NCI-H1436 treated with DMSO at 0.1 percent for 48 hours (cell line): Measurements from ENCODE around the gene DNAJC11.
"Not testable (repeated sequence)": the region's sequence is repeated elsewhere in the genome, so short reads cannot be mapped to it uniquely, and the experiment has no call there.

Experiments used
- DNase-seq: peaks from one replicate; lab custom pipeline; 2025; lab: John Stamatoyannopoulos, UW

Gene DNAJC11

DNA sequence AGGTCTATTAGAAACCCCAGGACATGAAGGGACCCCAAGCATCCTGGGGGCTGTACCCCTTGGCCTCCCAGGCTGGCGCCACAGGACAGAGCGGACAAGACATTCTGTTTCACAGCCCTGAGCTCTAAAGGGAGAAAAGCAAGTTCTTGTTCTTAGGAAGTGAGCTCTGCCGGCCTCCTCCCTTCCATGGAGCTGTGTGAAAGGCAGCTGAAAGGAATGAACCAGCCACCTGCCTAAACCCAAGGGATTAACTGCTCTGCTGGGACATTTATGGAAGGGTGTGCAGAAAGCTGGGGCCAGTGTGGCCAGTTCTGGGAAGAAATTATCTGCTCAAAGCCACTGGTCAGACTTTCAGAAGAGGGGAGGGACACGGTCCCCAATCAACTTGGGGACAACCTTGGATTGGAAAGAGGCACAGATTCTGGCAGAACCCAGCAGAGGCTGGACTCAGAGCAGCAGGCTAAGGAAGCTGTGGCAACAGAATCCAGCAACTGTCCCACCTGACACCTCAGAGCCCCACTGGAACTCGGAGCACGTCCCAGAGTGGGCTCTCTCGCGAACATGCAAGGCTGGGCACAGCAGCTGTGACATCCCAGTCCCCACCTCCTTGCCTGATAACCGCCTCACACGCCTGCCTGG, 101.1 kb downstream of the DNAJC11 start:
- DNase-seq = no peak

DNA sequence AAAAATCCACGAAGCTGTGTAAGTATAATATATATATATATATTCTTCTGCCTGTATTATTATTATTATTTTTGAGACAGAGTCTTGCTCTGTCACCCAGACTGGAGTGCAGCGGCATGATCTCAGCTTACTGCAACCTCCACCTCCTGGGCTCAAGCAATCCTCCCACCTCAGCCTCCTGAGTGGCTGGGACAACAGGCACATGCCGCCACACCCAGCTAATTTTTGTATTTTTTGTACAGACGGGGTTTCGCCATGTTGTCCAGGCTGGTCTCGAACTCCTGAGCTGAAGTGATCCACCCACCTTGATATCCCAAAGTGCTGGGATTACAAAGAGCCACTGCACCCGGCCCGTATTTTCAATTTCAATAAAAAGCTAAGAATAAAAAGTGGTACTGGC, 101.6 kb downstream of the DNAJC11 start:
- DNase-seq = not testable (repeated sequence)

DNA sequence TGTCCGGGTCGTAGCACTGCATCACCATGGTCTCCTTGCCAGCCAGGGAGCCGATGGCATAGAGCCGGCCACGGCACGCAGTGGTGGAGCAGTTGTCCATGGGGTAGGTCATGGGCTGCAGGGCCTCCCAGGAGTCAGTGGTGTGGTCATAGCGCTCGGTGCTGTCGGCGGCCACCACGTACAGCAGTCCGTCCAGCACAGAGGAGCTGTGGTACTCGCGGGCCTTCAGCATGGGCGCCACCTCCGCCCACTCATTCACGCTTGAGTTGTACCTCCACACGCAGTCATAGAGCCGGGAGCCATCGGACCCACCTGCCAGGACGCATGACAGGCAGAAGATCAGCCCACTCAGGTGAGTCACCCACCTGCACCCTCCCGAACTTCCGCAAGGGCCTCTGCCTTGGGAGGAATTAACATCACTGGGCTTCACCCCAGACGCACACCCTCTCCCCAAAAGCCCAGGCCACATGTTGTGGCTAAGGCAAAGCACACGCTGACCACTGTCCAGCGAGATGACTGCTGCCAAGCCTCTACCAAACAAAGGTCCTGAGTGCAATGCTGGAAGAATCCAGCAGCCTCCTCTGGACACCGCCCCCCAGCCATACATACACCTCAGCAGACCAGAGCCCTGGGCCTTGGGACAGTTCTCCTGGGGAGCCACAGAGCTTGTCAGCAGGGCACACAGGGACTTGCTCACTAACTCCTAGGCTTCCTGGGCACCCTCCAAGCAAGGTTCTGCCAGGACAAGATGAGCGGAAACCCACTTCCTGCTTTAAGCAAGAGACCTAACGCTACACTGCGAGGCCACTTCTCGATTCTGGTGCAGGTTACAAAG, 102.3 kb downstream of the DNAJC11 start:
- DNase-seq = no peak

DNA sequence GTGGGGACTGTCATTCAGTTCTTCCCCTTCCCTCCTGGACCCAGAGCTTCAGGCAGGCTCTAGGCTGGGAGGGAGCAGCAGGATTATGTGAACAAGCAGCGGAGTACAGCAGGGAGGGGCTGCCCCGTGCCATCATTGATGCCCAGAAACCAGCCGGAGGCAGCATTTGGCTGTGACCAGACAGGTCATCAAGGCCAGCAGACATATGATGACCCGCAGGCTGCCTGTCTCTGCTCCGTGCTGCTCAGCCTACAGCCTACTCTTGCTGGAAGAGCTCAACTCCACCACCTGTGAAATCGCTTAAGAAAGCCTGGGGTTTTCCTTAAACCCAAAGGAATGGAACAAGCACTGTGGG, 103.9 kb downstream of the DNAJC11 start:
- no peak for DNase-seq

DNA sequence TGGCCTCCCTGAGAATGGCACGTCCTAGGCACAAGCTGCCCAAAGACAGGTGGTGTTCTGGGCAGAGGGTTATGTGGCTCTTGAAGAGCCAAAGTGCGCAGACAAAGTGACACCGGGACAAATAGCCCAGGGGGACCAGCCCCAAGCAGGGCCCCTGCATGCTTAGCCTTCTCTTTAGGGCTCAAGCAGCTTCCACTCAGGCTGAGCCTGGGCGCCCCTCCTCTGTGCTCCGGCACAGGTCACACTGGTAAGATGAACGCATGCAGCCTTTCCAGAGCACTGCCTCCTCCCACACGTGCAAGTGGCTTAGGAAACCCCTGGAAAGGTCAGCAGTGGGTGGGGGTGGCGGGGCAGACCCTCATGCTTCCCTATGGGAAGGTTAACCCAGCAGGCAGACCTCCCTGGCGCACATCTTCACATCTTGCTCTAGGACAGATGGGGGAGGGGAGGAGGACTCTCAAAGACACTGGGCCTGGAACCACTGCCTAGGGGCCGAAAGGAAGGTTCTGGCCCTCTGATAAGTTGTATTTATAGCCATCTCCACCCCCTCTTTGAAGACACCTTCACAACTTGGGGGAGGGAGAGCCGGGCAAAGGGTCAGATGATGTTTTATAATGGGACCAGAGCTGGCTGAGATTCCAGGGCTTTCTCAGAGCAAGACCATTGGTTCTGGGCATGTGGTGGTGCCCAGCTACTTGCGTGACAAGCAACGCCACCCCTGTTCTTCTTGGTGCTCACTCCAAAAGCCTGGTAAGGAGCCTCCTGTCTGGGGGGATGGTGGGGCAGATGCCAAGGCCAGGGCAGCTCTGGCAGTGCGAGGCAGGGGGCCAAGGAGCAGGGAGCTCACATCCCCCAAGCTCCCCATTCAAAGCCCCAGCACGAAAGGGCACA, 104.5 kb downstream of the DNAJC11 start:
- no peak for DNase-seq

DNA sequence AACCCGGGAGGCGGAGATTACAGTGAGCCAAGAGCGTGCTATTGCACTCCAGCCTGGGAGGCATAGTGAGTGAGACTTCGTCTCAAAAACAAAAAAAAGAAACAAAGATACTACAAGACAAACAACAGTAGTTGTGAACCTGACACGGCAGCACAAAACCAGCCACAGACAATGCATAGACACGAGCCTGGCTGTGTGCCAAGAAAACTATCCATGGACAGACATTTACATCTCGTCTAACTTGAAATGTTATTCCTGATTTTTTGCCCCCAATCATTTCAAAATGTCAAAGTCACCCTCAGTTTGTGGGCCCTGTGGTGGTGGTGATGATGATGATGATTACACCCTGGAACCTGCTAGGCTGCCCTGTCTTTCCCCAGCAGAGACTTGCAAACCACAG, 105.3 kb downstream of the DNAJC11 start:
- no peak for DNase-seq

DNA sequence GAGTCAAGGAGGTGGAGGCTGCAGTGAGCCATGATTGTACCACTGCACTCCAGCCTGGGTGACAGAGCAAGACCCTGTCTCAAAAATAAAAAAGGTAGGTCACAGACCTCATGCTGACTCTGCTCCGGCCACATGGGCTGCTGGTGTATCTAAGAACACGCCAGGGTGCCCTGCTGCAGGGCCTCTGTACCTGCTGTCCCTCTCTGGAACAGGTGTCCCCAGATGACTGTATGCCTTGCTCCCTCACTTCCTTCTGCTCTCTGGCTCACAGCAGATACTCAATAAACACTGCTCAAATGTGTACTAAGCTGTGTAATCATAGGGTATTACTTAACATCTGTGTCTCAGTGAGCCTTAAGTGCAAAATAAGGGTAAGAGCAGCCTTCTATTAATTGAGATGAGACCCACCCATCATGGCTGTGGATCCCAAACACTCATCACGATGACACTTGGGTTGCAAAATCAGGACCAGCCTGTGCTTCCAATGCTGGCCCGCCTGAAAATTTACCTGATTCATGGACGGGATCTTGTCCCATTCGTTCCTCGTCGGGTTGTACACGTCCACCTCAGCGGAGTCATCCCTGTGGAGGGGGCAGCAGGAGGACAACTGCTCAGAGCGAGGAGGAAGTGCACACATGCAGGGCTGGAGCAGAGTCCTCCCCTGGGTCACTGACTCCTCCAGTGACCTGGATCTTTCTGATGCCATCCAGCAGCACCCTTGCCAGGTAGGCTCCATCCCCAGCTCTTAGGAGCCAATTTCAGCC, 106.5 kb downstream of the DNAJC11 start:
- DNase-seq = no peak

DNA sequence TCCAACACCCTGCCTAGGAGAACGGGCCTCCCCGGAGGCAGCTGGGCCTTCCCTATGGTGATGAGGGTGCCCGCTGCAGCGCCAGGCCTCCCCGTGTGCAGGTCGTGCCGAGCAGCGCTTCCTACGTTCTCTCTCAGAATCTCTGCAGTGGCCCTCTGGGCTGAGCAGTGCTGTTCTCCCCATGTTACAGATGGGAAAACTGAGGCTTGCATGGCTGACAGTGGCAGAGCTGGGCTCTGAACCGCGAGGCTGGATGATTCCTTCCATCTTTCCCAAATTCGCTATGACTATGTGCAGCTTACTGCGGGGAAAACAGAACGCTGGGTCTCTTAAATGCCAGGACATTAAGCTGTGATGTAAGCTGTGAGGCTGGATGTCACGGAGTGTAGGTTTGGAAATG, 107.8 kb downstream of the DNAJC11 start:
- no peak for DNase-seq

DNA sequence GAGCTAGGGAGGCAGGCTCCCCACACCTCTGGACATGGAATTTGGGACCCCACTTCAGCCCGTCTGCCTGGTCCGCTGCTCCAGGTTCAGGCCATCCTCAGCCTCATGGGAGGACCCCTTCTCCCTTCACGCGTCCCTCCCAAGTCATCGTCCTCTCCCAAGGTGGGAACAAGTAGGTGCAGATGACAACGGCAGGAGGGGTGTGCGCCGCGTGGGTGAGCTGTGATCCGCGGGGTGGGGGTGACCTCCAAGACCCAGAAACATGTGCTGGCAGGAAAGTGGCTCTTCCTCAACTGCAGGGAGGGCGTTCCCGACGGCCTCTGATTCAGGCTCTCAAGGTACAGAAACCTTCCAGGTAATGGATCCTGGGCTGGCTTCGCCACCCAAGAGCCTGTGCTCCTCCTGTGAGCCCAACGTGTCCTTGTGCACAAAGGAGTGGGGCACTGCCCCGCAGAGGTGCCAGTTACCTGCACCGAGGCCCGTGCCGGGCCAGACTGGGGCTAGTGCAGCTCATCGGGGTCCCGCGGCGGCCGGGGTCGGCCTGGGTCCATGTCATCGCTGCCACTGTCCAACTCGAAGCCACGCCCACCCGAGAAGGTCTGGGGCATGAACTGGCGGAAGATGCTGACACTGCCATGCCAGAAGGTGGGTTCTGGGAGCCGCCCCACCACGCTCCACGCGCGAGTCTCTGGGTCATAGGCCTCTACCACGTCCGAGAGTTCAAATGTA, 108.6 kb downstream of the DNAJC11 start:
- DNase-seq = no peak

DNA sequence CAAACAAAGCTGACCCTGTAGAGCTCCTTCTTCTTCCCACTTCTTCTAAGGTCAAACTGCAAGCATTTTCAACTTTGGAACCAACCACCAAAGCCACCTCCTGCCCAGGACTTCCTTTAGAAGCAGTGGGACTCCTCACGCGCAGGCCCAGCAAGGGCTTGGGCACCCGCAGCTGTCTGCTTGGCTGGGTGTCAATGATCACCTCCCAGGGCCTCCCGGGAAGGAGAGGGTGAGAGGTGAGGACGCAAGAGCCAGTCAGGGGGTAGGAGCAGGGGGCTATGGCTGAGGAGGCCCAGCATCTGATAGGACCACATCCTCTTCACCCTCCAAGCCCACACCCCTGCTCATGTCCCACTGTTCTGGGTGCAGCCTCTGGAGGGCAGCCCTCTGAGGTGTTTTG, 109.2 kb downstream of the DNAJC11 start:
- DNase-seq = no peak

DNA sequence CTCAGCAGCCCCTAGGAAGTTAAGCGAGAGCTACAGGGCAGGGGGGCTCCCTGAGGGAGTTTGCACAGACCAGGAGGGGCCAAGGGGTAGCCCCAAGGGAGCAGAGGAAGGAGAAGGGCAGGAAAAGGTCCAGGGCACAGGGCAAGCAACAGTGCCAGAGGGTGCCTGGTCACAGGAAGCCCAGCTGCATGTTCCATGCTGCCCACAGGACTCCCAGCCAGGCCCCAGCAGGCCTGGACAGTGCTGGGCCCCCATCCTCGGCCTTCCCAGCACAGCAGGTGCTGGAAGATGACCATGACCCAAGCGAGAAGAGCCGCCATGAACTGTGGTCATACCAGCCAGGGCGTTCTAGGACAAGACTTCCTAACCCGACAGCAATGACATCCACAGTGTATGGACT, 110.0 kb downstream of the DNAJC11 start:
- DNase-seq = no peak

DNA sequence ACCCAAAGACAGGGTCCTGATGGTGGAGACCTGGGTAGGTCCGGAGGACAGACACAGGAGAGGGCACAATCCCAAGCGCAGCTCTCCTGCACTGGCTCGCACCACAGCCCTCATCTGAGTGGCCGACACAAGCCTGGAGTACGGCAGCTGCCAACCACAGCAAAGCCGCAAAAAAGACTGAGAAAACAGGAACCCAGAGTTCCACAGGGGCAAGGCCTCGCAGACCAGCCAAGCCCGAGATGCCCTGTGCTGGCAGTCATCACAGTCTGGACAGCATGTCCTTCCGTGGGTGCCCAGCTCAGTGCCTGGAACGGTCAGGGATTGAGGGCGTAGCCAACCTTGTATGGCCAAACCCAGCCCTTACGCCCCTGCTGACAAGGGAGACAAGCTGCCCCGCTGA, 110.4 kb downstream of the DNAJC11 start:
- no peak for DNase-seq

DNA sequence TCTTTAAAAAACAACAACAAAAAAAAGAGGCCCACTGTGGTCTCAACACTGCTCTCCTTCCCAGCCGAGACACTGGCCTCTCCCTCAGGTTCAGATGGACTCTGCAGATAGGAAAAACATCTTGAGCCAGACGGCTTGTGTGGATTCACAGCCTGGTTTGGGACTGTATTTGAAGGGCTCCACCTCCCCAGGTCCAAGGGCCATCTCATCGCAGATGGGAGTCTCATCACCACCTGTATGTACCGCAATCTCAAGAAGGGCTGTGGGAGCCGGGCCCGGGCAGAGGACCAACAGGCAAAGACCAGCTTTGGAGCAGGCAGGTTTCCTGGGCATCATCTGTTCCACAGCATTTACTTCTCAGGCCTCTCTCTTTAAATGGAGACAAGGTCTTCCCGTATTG, 111.6 kb downstream of the DNAJC11 start:
- no peak for DNase-seq

DNA sequence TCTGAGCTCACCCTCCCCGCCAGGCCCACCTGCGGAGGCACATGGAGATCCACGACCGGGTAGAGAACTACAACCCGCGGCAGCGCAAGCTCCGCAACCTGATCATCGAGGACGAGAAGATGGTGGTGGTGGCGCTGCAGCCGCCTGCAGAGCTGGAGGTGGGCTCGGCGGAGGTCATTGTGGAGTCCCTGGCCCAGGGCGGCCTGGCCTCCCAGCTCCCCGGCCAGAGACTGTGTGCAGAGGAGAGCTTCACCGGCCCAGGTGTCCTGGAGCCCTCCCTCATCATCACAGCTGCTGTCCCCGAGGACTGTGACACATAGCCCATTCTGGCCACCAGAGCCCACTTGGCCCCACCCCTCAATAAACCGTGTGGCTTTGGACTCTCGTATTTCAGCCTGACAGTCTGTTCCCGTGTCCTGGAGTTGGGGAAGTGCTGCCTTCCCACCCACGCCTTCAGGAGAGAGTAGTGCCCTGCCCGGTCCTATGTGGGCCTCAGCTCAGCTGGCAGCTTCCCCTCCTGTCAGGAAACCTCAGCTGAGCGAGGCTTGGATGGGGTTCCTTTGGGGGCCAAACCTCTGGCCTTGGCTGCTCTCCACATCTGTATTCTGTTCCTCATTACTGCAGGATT, 112.6 kb downstream of the DNAJC11 start:
- DNase-seq = no peak

DNA sequence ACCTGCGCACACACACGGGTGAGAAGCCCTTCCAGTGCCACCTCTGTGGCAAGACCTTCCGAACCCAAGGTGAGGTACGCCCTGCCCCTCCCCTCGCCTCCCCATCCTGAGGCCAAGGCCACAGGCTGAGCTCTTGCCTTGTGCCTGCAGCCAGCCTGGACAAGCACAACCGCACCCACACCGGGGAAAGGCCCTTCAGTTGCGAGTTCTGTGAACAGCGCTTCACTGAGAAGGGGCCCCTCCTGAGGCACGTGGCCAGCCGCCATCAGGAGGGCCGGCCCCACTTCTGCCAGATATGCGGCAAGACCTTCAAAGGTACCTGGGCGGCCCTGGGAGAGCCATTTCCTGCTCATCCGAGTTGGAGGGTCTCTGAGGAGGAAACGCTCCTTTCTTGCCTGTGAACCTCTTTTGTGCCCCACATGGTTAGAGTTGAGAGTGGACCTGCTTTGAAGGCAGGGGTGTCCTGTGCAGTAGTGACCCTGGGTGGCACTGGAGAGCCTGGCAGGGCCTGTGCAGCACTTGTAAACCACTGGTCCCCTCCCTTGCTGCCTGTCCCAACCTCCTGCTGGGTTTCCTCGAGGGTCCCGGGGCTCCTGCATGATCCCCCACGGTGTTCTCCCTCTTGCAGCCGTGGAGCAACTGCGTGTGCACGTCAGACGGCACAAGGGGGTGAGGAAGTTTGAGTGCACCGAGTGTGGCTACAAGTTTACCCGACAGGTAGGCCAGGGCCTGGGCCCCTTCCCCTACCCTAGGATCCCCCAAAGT, 113.3 kb downstream of the DNAJC11 start:
- no peak for DNase-seq

DNA sequence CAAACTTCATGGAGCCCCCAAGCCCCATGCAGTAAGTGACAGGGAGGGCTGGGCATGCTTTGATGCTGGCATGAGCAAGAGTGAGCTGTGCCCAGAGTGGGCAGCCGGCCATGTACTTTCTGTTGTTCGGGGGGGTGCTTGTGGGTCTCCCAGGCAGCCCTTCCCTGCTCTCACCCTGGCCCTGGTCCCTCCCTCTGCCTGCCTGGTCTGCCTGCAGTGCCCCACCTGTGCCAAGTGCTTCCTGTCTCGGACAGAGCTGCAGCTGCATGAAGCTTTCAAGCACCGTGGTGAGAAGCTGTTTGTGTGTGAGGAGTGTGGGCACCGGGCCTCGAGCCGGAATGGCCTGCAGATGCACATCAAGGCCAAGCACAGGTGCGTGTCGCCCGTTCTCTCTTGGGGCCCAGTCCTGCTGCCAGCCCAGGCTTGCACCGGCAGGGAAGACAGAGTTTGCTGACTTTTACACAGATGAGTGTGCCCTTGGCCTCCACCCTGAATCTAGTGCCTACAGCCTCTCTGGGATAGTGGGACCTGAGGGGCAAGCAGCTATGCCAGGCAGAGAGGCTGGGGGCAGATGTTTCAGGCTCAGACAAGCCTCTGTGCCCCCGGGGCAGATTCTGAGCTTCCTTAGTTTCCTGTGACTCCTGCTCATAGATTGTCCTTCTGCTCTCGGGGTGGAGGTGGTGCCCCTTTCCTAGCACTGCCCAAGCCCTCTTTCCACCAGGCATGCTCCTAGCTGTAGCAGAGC, 114.2 kb downstream of the DNAJC11 start:
- DNase-seq = no peak

DNA sequence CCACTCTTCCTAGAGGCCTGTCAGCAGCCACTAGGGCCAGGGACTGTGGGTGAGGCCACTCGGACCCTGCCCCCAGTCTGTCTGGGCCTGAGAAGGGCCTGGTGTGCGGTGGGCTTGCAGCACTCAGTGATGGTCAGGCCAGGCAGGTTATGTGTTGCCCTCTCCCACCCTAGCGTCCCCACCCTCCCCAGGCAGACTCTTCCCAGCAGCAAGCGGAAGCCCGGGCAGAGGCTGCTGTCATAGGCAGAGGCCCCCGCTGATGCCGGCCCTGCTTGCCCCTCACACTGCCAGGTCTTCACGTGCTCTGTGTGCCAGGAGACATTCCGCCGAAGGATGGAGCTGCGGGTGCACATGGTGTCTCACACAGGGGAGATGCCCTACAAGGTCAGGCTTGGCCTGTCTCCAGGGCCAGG, 115.2 kb downstream of the DNAJC11 start:
- DNase-seq = no peak

DNA sequence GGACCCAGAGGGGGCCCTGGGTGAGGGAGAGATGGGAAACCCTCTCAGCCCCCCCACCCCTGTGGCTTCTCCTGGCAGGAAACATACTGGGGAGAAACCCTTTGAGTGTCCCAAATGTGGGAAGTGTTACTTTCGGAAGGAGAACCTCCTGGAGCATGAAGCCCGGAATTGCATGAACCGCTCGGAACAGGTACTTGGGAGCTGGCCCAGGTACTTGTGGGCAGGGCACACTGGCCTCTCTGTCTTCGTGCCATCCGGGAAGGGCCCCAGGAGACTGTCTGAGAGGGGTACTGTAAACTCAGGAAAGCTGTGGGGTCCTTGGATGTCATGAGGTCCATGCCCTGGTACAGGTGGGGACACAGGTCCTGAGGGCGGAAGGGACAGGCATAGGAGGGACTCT, 115.8 kb downstream of the DNAJC11 start:
- no peak for DNase-seq

DNA sequence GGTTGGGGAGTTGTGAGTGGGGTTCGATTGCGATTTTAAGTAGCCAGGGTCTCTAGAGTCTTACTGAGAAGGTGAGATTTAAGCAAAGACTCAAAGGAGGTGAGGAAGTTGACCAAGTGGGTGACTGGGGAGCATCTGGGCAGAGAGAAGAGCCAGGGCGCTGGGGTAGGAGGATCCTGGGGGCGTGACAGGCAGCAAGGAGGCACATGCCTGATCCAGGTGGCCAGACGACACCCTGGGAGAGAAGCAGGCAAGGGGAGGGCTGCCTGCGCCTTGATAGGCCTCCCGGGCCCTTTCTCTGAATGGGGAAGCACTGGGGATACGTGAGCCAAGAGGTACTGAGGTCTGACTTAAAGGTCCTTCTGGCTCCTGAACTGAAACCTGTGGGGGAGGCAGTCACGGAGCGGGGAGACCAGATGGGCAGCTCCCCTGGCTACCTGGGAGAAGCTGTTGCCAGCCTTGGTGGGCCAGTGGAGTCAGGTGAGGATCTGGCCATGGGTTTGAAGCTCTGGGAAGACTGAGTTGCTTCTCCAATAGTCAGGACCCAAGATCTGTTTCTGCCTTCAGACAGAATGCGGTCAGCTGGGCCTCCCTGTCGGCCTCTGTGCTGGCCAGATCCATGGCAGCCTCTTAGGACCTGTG, 116.4 kb downstream of the DNAJC11 start:
- DNase-seq = no peak
